Measurements from ENCODE around the gene GINS1.

GRCh38 chr20:25378189-25378883 is 29.1 kb upstream of the GINS1 start:
- TF ChIP-seq CTCF (IDR thresholded peaks at IDR 0.05) (no peak), ZFX (IDR thresholded peaks at IDR 0.05; ENCODE audit: borderline replicate concordance) (no peak)

All from 22Rv1 (cell line).